Kidney glomerular epithelial cell (primary cell): Measurements from ENCODE around the gene ATP8A2.
A peak's percentile ranks its signal among the peaks of the same experiment; 100 is the strongest.

Source experiments
- DNase-seq: peaks from one replicate; lab custom pipeline; 2025; lab: John Stamatoyannopoulos, UW

ATP8A2 gene

DNA sequence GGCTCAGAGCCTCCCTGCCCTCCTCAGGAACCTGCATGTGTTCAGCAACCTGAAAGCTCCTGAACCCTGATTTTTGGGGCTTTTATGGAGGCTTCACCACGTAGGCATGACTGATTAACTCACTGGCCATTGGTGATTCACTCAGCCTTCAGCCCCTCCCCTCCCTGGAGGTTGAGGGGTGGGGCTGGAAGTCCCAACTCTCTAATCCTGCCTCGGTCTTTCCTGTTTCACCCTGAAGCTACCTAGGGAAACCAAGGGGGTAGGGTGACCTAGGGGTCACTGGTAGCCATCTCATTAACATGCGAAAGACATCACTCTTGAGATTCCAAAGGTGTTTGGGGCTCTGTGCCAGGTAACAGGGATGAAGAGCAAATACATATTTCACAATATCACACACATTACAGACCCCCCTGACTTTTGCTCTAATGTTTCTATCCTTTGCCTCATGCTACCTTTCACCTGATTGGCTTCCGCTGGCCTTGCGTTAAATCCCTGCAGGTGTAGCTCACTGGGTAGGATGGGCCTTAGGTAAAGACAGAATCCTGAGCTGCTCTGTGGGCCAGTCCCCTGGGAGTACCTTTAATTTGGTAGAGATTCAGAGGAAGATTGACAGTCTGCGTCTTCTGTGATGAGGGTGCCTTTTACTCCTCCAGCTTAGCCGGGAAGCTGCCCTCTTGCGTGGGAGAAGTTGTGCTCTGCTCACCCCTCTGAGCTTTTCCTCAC is 260.6 kb downstream of the ATP8A2 start:
- no peak for DNase-seq

DNA sequence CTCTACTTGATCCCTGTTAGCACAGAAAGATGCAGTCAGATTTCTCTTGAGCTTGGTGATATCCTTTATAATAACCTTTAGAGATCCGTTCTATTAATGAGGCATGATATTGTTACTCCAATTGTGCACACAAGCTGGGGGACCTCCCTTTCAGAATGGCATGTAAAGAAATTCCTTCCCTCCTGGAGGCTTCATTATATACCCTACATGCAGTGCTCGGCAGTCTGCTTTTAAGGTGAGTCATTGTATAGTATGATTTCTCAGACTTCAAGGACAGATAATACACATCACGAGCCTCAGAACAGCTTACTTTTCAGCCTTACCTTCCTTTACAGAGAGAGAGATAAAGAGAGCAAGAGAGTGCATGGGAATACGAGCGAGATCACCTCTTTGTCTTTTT is 261.3 kb downstream of the ATP8A2 start:
- DNase-seq: no peak

DNA sequence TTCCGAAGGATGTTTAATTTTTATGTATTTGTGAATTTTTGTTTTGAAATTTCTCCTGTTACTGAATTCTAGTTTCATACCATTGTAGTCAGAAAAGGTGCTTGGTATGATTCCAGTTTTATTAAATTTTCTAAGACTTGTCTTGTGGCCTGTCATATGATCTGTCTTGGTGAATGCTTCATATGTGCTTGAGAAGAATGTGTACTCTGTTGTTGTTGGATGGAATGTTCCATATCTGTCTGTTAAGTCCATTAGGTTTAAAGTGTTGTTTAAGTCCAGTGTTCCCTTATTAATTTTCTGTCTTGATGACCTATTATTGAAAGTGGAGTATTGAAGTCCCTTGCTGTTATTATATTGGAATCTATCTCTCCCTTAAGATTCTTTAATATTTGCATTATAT is 273.9 kb downstream of the ATP8A2 start:
- no peak for DNase-seq

DNA sequence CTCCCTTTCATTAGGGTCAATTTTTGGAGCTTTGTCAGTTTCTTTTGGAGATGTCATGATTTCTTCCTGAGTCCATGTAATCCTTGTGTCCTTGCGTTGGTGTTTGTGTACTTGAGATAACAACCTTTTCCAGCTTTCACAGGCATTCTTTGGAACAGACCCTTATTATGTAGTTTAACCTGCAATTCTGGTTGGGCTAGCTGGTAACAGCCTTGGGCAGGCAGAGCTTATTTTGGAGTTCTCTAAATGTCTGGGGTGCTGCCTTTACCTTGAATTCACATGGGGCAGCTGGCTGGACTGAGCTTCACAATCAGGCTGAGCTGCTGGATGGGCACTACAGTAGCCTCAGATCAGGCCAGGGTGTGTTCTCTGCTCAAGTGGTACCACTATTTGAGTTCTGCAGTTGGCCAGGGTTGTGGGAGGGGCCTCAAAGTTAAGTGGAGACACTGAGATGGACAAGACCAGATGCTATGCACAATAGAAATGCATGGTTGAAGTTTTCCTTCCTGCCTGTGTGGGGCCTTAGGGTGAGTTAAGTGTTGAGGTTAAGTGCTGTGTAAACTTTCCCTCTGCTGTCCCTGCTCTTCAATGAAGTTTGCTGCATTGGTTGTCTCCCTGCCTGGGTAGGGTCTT is 277.3 kb downstream of the ATP8A2 start:
- no peak for DNase-seq

DNA sequence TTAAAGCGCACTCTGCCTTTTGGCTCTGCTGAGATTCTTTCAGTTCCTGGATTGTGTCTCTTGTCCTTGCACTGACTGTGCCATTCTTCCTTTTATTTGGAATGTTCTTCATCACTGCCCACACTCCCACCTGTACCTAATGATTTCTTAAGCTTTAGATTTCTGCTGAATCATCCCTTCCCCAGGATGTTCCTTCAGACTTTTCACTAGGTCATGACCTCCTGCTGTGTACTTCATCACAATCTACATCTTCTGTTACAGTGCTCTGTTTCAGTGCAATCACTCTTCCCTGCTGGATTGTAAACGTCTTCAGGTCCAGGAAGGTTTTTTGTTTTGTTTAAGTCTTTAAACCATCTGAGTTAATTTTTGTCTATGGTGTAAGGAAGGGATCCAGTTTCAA is 281.0 kb downstream of the ATP8A2 start:
- peak; percentile 51 for DNase-seq

DNA sequence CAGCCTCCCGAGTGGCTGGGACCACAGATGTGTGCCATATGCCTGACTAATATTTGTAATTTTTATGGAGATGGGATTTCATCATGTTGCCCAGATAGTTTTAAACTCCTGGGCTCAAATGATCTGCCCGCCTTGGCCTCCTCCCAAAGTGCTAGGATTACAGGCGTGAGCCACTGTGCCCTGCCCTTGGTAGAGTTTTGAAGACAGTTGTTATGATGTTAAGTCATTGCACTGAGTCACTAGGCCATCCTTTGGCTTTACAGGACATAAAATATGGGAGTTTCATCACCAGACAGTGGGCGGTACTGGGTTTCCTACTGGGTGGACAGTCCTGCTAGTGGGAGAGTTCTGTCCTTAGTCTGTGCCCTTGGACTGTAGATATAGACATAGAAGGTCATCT is 282.5 kb downstream of the ATP8A2 start:
- no peak for DNase-seq

DNA sequence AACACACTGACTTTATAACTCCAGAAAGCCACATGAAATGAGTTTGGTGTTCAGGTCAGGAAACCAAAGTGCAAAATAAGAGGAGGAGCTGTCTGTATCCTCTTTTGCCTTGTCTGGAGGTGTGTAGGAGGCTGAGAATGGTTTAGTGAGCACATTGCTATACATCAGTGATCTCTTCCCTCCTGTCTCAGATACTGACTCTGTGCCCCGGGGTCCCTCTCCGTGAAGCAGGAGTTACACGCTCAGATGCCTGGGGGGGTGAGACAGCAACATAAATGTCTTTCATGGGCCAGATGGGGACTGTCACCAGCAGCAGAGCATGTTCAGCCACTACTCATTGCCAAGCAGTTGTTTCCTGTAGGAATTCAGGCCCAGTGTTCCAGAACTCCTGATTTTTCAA is 285.4 kb downstream of the ATP8A2 start:
- DNase-seq: peak; percentile 26

DNA sequence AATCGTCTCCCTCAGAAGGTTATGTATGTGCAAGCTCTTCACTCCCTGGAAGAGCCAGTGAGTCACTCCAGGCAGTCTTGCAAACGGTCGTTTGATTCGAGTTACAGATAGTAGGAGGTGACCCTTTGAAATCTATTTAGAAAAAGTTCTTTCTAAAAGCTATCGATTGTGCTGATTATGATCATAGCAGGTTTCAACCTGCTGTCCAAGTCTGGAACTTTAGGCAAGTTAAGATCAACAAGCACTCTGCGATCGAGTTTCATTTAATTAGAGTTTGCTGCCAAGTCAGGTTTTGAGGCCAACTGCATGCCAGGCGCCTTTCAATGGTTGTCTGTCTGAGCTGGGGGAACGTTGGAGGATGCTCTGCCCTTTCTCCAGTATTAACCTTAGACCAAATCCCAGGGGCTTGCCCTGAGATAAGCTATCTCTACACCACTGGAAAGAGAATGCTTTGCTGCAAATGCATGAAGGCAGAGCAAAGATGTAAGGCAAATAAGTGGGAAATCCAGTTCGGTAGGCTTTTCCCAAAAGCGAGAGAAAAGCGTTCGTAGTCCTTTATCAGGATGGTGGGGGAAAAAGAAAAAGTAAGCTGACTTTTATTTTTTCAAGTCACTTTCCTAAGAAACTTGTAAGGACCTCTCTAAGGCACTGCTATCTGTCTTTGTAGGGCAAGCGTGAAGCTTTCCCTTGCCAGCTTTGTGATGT is 287.5 kb downstream of the ATP8A2 start:
- DNase-seq: no peak

DNA sequence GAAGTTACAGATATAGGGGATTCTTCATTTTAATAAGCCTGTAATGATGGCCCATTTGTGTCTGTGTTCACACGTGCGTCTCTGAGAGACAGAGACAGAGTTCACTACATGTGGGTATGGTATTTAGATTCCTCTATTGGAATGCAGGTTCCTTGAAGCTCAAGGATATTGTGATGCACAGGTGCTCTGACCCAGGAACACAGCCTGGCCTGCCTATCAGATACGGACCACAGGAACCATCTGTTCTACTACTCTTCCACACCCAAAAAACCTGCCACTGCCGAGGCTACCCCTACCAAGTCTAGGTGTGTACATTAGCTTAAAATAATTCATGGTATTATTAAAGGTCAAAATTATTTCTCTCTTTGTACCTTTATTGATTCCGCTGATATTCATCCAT is 289.2 kb downstream of the ATP8A2 start:
- DNase-seq: no peak

DNA sequence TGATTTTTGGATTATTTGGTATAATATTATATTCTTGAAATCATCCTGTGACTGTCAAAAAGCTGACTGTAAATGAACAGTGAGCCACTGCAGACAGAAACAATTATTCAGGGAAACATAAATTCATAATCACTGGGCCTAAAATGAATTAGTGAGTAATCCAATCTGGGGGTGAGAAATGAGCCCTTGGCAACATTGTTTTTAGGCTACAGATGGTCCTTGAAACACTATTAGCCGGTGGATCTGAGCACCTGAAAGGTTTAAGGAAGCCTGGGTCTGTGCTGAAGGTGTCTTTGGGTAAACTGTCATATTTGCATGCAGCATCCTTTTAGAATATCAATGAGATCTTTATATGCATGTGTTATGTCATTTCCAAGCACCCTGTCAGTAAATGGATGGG is 290.7 kb downstream of the ATP8A2 start:
- no peak for DNase-seq

DNA sequence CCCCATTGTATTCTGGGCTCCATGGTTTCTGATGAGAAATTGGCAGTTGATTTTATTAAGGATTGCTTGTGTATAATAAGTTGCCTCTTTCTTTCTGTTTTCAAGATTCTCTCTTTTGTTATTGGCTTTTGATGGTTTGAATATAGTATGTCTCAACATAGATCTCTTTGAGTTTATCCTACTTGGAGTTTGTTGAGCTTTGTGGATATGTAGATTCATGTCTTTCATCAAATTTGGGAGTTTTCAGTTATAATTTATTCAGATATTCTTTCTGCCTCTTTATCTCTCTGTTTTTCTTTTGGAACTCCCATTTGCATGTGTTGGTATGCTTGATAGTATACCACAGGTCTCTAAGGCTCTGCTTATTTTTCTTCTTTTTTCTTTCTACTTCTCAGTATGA is 296.6 kb downstream of the ATP8A2 start:
- DNase-seq: no peak

DNA sequence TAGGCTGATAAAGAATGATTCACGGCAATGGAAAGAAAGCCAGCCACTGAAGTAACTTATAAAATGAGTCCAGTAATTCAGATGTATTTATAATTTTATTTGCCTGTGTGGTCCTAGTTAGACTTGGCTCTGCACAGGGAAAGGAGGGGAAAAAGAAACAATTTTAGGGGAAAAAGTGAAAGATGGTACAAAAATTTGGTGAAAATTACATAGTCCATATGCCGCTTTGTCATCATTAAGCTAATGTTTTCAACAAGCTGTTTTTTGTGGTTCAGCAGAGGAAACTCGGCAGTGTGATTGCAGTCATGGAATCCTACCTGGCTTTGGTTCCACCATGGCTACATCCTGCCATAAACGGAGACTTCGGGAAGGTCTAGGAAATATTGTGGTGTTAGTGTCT is 301.9 kb downstream of the ATP8A2 start:
- DNase-seq: no peak

DNA sequence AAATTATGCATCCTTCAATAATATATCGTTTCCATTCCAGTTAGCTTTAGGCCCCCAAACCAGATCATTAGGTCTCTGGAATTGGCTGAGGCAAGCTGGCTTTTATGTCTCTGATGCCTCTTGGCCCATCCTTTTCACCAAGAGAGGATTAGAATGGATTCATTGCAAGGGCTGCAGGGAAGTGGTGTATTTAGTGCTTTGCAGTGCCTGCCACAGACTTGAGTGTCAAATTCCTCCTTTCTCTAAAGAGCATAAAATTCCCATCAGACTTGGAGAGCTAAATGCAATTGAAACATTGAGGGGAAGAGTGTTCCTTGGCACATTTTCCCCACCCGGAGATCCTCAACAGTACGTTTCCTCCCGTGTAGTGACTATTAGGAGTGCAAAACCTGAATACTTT is 302.6 kb downstream of the ATP8A2 start:
- no peak for DNase-seq

DNA sequence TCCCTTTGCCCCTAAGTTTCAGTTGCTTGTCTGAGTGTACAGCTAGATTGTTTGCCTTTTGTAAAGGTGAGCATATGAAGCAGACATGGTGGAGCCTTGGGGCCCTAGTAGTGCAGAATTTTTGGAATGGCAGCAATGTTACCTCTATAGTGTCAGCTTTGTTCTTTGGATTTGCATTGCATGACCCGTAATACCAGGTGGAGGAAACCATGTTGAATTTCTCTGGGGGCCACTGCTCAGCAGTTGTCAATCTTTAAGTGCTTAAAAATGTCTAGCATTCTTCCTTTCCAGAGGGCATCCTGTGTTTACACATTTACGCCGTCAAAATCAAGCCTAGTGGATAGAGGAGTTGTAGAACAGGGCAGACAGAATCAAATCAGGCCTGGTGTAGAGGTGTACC is 303.3 kb downstream of the ATP8A2 start:
- no peak for DNase-seq

DNA sequence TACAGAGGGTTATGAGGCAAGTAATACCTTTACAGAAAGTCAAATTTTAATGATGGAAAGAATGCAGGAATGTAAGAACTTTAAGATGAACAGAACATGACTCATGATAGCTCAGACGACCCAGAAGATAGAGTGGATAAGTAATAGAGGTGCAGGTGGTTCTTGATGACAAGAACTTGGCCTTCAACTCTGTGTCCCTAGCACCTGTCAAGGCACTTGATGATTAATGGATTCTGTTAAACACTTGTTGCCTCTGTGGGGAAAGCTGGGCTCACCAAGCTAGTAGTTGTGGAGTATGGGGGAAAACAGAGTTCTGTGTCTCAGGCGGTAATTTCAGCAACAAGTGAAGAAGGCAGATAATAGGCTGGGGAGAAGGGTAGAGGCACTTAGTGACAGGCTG is 306.2 kb downstream of the ATP8A2 start:
- no peak for DNase-seq

DNA sequence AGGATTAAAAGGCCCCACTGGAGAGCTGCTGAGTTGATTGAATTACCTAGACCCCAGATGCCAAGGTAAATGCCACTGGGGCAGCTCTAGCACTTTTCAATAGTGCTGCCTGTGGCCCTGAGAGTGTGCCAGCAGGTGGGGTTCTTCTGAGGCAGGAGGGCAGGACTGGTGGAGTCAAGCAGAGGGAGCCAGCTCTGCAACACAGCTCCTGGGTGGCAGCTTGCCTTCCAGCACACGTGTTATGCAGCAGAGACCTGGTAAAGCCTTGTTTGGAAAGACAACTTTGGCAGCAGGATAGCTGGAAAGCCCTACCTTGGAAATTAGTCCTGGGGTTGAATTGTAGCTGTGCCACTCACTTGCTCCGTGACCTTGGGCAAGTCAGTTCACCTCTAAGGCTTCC is 306.6 kb downstream of the ATP8A2 start:
- no peak for DNase-seq

DNA sequence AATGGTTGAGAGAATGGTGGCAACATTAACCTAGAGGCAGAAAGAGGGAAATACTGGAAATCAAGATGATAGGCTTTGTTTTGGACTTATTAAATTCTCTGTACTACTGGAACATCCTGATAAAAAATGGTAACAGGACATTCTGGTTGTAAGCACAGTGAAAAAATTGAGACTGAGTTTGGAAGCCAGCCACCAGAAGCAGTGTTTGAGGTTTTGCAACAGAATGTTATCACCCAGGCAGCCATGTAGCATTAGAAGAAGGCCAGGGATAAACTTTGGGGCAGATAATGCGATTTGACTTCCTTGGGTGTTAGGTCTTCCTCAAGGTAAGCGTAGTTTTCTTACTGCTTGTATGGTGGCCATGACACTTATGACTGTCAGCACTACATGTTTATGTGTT is 307.4 kb downstream of the ATP8A2 start:
- DNase-seq: no peak

DNA sequence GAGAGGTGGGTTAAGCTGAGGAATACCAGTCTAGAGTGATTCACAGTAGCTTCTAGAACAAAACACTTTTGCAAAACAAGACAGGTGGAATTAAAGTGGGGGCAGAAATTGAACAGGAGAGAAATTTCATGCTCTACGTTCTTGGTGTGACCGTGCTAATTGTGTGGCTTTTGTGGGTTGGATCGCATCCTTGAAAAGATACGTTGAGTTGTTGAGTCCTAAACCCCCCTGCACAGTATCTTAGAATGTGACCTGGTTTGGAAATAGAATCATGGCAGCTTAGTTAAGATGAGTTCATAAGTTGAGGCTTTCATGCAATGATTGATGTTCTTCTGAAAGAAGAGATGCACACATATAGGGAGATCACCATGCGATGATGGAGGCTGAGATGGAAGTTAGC is 308.2 kb downstream of the ATP8A2 start:
- no peak for DNase-seq

DNA sequence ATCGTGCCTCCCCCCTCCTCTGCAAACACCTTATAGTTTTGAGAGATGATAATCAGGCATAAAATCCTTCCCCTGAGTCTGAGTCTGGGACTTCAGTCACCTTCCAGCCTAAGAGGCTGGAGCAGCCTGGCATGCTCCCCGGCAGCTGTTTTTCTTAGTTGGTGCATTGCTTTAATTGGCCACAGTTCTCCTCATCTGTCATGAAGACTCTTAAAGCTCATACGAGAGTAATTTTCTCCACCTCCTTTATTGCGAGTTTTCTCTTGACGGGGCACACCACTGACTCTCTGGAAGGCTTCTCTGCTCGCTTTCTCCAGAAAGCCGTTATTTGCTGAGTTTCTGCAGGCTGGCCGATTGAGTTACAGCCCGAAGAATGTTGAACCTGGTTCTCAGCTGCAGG is 310.5 kb downstream of the ATP8A2 start:
- DNase-seq: no peak

DNA sequence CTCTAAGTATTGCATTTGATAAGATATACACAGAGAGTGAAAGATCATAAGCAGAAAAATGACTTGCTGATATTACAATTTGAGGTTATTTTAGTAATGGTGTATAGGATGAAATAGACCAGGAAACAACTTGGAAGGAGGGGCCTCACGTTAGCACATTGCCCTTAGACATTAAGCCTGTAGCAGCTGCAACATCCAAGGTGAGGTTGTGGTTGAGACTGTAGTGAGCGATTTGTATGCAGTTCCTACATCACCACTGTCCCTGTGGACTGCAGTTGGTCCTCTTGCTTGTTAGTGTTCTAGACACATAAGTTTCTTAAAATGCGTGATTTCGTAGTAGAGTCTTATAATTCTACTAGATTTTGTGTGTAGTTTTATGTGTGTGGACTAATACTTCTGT is 311.3 kb downstream of the ATP8A2 start:
- no peak for DNase-seq

DNA sequence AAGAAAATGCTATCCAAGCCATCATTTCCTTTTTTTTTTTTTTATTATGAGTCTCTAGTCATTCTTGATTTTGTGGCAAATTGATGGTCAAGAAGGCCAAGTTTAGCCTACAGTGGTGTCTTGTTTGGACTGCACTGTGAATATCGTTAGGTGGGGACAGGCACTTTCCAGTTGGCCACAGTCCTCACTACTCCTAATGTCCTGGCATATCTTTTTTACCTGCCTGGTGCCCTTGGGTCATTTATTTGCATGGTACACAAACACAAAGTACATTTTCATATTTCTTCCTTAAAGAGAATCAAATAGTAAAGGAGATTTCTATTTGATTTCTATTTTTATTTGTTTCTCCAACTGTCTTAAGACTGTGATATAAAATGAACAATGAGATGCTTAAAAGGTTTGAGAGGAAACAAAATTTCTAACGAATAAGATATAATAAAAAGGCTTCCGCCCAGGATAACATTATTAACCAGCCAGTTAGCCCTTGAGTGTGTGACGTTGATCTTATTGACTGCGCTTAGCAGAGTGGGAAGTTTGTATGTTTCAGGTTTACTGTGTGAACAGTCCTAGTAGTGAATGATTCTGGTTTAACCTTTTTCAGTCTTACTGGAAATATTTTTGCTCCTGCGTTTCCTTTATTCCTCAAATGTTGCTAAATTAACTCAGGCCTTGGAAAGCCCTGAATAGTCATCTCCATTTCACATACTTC is 312.0 kb downstream of the ATP8A2 start:
- no peak for DNase-seq

DNA sequence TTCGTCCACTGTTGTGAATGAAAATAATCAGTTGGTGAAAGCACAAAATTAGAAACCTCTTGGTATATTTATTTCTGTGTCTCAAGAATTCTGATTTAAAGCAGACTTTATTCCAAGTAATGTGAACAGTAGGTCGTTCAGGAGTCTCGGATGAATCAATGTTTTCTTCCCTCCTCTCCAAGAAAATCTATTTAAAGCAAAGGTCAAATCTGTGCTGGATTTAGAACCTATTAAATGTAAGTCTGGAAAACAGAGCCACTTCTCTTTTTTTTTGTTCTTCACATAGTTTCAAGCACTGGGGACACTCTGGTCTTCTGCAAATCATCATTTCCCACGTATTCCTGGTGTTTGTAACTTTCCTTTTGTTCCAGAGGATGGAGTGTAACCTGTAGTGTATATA is 312.7 kb downstream of the ATP8A2 start:
- no peak for DNase-seq
